GM12878 (cell line): Measurements from ENCODE around the gene NAMPT. TPM values are rescaled to one million over a fixed set of nuclear protein-coding genes. Genes with fewer than 3 reads are reported as not detected.

Experiments used
- ATAC-seq: fragments of 200-7000 bp; cut with Tn5 transposase; 3 replicates; pipeline ENCODE4 v1.9.1; 2020; ENCODE audit warnings: mild to moderate bottlenecking, moderate library complexity
- BruUV-seq: library from RNA; stranded (reverse); fragments of 400-500 nt; replicated peaks from 2 replicates; lab custom pipeline; 2021; lab: Mats Ljungman, UMichigan
- CTCF ChIA-PET: fragments of 300-600 bp; sonication (Branson Sonifier 250); formaldehyde crosslinking; extraction: SDS; loops from one replicate; lab custom pipeline; 2021; ENCODE audit warnings: inconsistent platforms; lab: Yijun Ruan, JAX
- POLR2A ChIA-PET: fragments of 350-600 bp; formaldehyde crosslinking; extraction: SDS; loops from one replicate; lab custom pipeline; 2021; ENCODE audit warnings: inconsistent platforms; lab: Charles Lee
- RAD21 ChIA-PET: fragments of 300-600 bp; sonication (Branson Sonifier 250); formaldehyde crosslinking; loops from one replicate; lab custom pipeline; 2023; ENCODE audit warnings: antibody characterized with exemption; ENCODE audit not compliant: unreplicated experiment; lab: Charles Lee
- SMC1A ChIA-PET: fragments of 300-600 bp; sonication (Branson Sonifier 250); formaldehyde crosslinking; loops from one replicate; lab custom pipeline; 2023; ENCODE audit not compliant: unreplicated experiment, uncharacterized antibody; lab: Charles Lee
- DNase-seq: peaks from one replicate; pipeline ENCODE4 v3.0.0-alpha.2; 2011; ENCODE audit warnings: low read depth, low spot score
- FAIRE-seq: peaks from 3 replicates; lab custom pipeline; 2011; peaks lifted over from hg19 to GRCh38; lab: Jason Lieb, UNC
- H2AFZ ChIP-seq: 2 replicates; pipeline ENCODE4 v1.6.0; 2011; ENCODE audit warnings: low read depth, low read length, control low read depth; ENCODE audit not compliant: control insufficient read depth
- H3K27ac ChIP-seq: 2 replicates; pipeline ENCODE4 v1.5.1; 2011; ENCODE audit warnings: control low read depth; ENCODE audit not compliant: control insufficient read depth, insufficient read depth
- H3K27me3 ChIP-seq, 2 experiments: replicated peaks in 1 of 2; 2 replicates each; pipeline versions ENCODE4 v1.6.0 to v1.6.1; 2011; ENCODE audit warnings: low read length in 1 of 2; ENCODE audit not compliant: control insufficient read depth in 2 of 2, insufficient read depth in 2 of 2
- H3K36me3 ChIP-seq, 2 experiments: 2 replicates each; pipeline ENCODE4 v1.5.1; 2011; ENCODE audit warnings: low read length in 1 of 2; ENCODE audit not compliant: control insufficient read depth in 2 of 2, insufficient read depth in 2 of 2
- H3K4me1 ChIP-seq: 2 replicates; pipeline ENCODE4 v1.6.1; 2011; ENCODE audit warnings: mild to moderate bottlenecking, low read length, moderate library complexity, mixed read lengths; ENCODE audit not compliant: control insufficient read depth, insufficient read depth
- H3K4me2 ChIP-seq: 2 replicates; pipeline ENCODE4 v1.6.0; 2011; ENCODE audit warnings: control low read depth; ENCODE audit not compliant: control insufficient read depth, insufficient read depth
- H3K4me3 ChIP-seq: fragments of 200-600 bp; sonication (generic); 2 replicates; pipeline ENCODE4 v1.5.1; 2016
- H3K79me2 ChIP-seq: 2 replicates; pipeline ENCODE4 v1.6.0; 2011; ENCODE audit warnings: low read length; ENCODE audit not compliant: control insufficient read depth, insufficient read depth
- H3K9ac ChIP-seq: 2 replicates; pipeline ENCODE4 v1.8.0; 2011; ENCODE audit warnings: low read length, control low read depth, mixed read lengths; ENCODE audit not compliant: control insufficient read depth, insufficient read depth
- H3K9me3 ChIP-seq: replicated peaks from 3 replicates; pipeline ENCODE4 v1.5.1; 2011; ENCODE audit warnings: mild to moderate bottlenecking, low read length; ENCODE audit not compliant: control insufficient read depth, insufficient read depth
- H4K20me1 ChIP-seq: 2 replicates; pipeline ENCODE4 v1.6.0; 2011; ENCODE audit not compliant: control insufficient read depth, insufficient read depth
- CBFB ChIP-seq: IDR thresholded peaks from 2 replicates; pipeline ENCODE4 v1.6.1; 2016; ENCODE audit warnings: antibody characterized with exemption, low read depth
- CHD4 ChIP-seq: fragments of 200-600 bp; sonication (generic); IDR thresholded peaks from 2 replicates; pipeline ENCODE4 v1.6.1; 2016; ENCODE audit warnings: mild to moderate bottlenecking
- FOS ChIP-seq: IDR thresholded peaks from 3 replicates; pipeline ENCODE4 v1.6.1; 2011; ENCODE audit warnings: borderline replicate concordance; ENCODE audit not compliant: insufficient read length; ENCODE audit errors: extremely low read depth
- GABPA ChIP-seq: IDR thresholded peaks from 2 replicates; pipeline ENCODE4 v1.6.1; 2014; ENCODE audit warnings: antibody characterized with exemption, low read depth, mild to moderate bottlenecking, inconsistent platforms
- GATAD2B ChIP-seq: fragments of 450-650 bp; conservative IDR thresholded peaks from 2 replicates; pipeline ENCODE4 v1.6.1; 2017; ENCODE audit warnings: low read depth, mild to moderate bottlenecking, moderate library complexity
- KAT2A ChIP-seq: conservative IDR thresholded peaks from 2 replicates; pipeline ENCODE4 v1.6.1; 2011; ENCODE audit warnings: low read depth, low read length; ENCODE audit not compliant: control insufficient read depth
- MXI1 ChIP-seq: fragments of 150-350 bp; IDR thresholded peaks from 2 replicates; pipeline ENCODE4 v1.6.1; 2011; ENCODE audit warnings: low read depth, mild to moderate bottlenecking, inconsistent platforms, low read length, improper control_type of control experiment
- WGBS: methylation state at CpG from one replicate; pipeline ENCODE4 v1.1.6; 2016; ENCODE audit warnings: low lambda C conversion rate; ENCODE audit not compliant: insufficient replicate concordance, insufficient coverage; ENCODE audit errors: missing lambda C conversion rate; 5-methylcytosine and 5-hydroxymethylcytosine counted together
- in situ Hi-C: fragments of 300-500 bp; cut with MboI; formaldehyde crosslinking; loops from 9 replicates; pipeline ENCODE4 v1.14.3; 2018; ENCODE audit warnings: mixed read lengths
- intact Hi-C: fragments of 100-400 bp; cut with micrococcal nuclease; formaldehyde crosslinking; loops from one replicate; pipeline ENCODE4 v1.14.2; 2022; ENCODE audit not compliant: unreplicated experiment
- polyA plus RNA-seq, 11 experiments: library from polyadenylated mRNA; depleted of rRNA in 4 of 11; unstranded in 6 of 11; stranded (reverse) in 5 of 11; fragments of >200 nt; fragmentation: Nextera tagmentation in 4 of 11; fragmentation: Illumina TruSeq in 1 of 11; extraction: Ambion mirVana in 4 of 11; extraction: Trizol in 1 of 11; gene quantifications; 1 replicate in 1 of 11; 2 replicates in 10 of 11; pipeline versions ENCODE4 v1.2.1 to v1.2.3, GENCODE V29; 2011 to 2016; ENCODE audit warnings: inconsistent platforms in 2 of 11, missing spikeins in 2 of 11, low read depth in 1 of 11
- total RNA-seq, 4 experiments: library from RNA; depleted of rRNA in 3 of 4; stranded (reverse); fragments of >200 nt in 3 of 4; fragmentation: Illumina TruSeq in 1 of 4; extraction: Trizol in 1 of 4; gene quantifications; 2 replicates each; pipeline versions ENCODE4 v1.2.1 to v1.2.3, GENCODE V29; 2013 to 2021

The NAMPT gene
- total and polyA plus RNA-seq, 10 of the 15 experiments (the other 5 are each of a cell fraction or from before 2014, with no cell fraction given), result 28.3 to 173 (median 75.0) TPM

DNA sequence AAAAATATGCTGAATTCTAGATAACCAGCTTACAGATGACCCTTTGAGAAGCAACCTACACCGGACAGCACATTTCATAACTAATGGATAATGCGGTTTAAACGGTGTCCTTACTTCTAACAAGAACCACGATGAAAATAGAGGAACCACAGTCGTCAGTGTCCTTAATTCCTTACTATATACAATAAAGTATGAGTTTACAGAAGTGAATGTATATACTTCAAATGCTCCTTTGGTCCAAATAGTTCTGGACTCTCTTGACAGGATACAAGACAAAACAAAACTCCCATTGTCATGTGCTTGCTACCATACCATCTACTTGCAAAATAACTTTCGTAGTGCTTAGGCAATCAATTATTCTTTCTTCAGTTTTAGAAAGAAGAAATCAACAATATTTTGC lies 2.4 kb downstream of the NAMPT start:
- ATAC-seq (no peak), FAIRE-seq (no peak), DNase-seq (no peak)
- RAD21 ChIA-PET, result interaction anchor here (1.0 to 2.6 kb wide), 10 partner anchors 9 to 474 kb away, joined by 3 to 20 read pairs (median 7); no protein-coding TSS in a partner anchor
- SMC1A ChIA-PET, result interaction anchor here (0.7 to 5.7 kb wide), 14 partner anchors 11 to 188 kb away, joined by 3 to 52 read pairs (median 6); no protein-coding TSS in a partner anchor
- H3K9me3 ChIP-seq, result no peaks in the 10 kb centered on the region
- WGBS, result 43% methylated on average over 6 of the region's 6 CpGs
- in situ Hi-C loops, result loop anchor here (25.0 kb wide), 1 partner anchor 1270 kb away; the partner anchor contains the start of gene KMT2E
- H4K20me1 ChIP-seq, result no peaks in the 10 kb centered on the region
- no peaks in the 10 kb centered on the region for H3K27me3 ChIP-seq
- POLR2A ChIA-PET, result interaction anchor here (0.7 to 1.8 kb wide), 7 partner anchors 10 to 267 kb away, joined by 3 to 16 read pairs (median 4); partner anchors contain the start of gene SYPL1
- CTCF ChIA-PET, result interaction anchor here (1.2 to 1.9 kb wide), 8 partner anchors 11 to 182 kb away, joined by 3 to 16 read pairs (median 4); no protein-coding TSS in a partner anchor
- intact Hi-C loops, result loop anchor here (2.0 to 10.0 kb wide), 3 partner anchors 102 to 1268 kb away; partner anchors contain the start of gene KMT2E
- H3K4me3 ChIP-seq, result peak overlapping the region; percentile 82
- peaks cover 3% of the 10 kb centered on the region; the same call in 1 of the 2 replicates for H3K4me1 ChIP-seq
- H2AFZ ChIP-seq, result no peak overlapping the region
- H3K36me3 ChIP-seq, result peaks cover 0 to 2% of the 10 kb centered on the region in 2 experiments; a peak in 1 of 4 replicates
- H3K27ac ChIP-seq, result peak overlapping the region; percentile 83
- peak overlapping the region; percentile 78 for H3K4me2 ChIP-seq
- TF ChIP-seq CHD4 (no peak), GABPA (no peak), GATAD2B (no peak), FOS (no peak), CBFB (no peak), MXI1 (0 out of 2 replicates have a peak, but pooled peaks have one; percentile 21), KAT2A (no peak)
- peaks cover 75% of the 10 kb centered on the region for H3K79me2 ChIP-seq
- H3K9ac ChIP-seq, result peak overlapping the region; percentile 83; the same call in 1 of the 2 replicates
- BruUV-seq, result no TSS peak
